Mesendoderm (in vitro differentiated cells): ENCODE measurements around the gene MAP4K5.
"Not testable (repeated sequence)": the region's sequence is repeated elsewhere in the genome, so short reads cannot be mapped to it uniquely, and the experiment has no call there.

Source experiments
- DNase-seq: peaks from one replicate; pipeline ENCODE4 v3.0.0; 2013
- H2AK5ac ChIP-seq: 2 replicates; pipeline ENCODE4 v1.6.1; 2013; ENCODE audit warnings: low read length, inconsistent platforms
- H2BK120ac ChIP-seq: 2 replicates; pipeline ENCODE4 v1.6.1; 2013; ENCODE audit warnings: low read depth, mild to moderate bottlenecking, low read length, moderate library complexity, mixed read lengths
- H2BK15ac ChIP-seq: replicated peaks from 2 replicates; pipeline ENCODE4 v1.6.1; 2013; ENCODE audit warnings: low read depth, mild to moderate bottlenecking, moderate library complexity
- H2BK5ac ChIP-seq: 2 replicates; pipeline ENCODE4 v1.6.1; 2013; ENCODE audit warnings: low read length, inconsistent platforms
- H3K18ac ChIP-seq: 2 replicates; pipeline ENCODE4 v1.6.1; 2013; ENCODE audit warnings: mild to moderate bottlenecking, low read length, mixed read lengths
- H3K23ac ChIP-seq: one replicate; pipeline ENCODE4 v1.6.1; 2013; ENCODE audit warnings: low read length
- H3K27ac ChIP-seq: 2 replicates; pipeline ENCODE4 v1.5.1; 2013; ENCODE audit warnings: low read depth, mild to moderate bottlenecking, inconsistent platforms, low read length, moderate library complexity
- H3K27me3 ChIP-seq: 2 replicates; pipeline ENCODE4 v1.6.1; 2013; ENCODE audit warnings: low read length, control low read depth, mild to moderate bottlenecking, inconsistent platforms; ENCODE audit not compliant: insufficient read depth, poor library complexity
- H3K36me3 ChIP-seq: 2 replicates; pipeline ENCODE4 v1.6.1; 2013; ENCODE audit warnings: low read length, inconsistent platforms; ENCODE audit not compliant: control insufficient read depth, insufficient read depth
- H3K4ac ChIP-seq: one replicate; pipeline ENCODE4 v1.6.1; 2013; ENCODE audit warnings: low read depth, mild to moderate bottlenecking, low read length, moderate library complexity
- H3K4me1 ChIP-seq: 2 replicates; pipeline ENCODE4 v1.6.1; 2013; ENCODE audit warnings: low read depth, low read length, inconsistent platforms; ENCODE audit not compliant: control insufficient read depth
- H3K4me2 ChIP-seq: 2 replicates; pipeline ENCODE4 v1.6.1; 2013; ENCODE audit warnings: low read length
- H3K4me3 ChIP-seq: 2 replicates; pipeline ENCODE4 v1.5.1; 2013; ENCODE audit warnings: mild to moderate bottlenecking, low read length
- H3K56ac ChIP-seq: one replicate; pipeline ENCODE4 v1.6.1; 2013; ENCODE audit warnings: low read length
- H3K79me1 ChIP-seq: 2 replicates; pipeline ENCODE4 v1.6.1; 2013; ENCODE audit warnings: low read length, inconsistent platforms
- H3K79me2 ChIP-seq: 2 replicates; pipeline ENCODE4 v1.6.1; 2013; ENCODE audit warnings: mild to moderate bottlenecking, low read length; ENCODE audit not compliant: control insufficient read depth, insufficient read depth
- H3K9ac ChIP-seq: 2 replicates; pipeline ENCODE4 v1.6.1; 2013; ENCODE audit warnings: low read length, inconsistent platforms
- H4K5ac ChIP-seq: one replicate; pipeline ENCODE4 v1.6.1; 2013; ENCODE audit warnings: low read length
- H4K8ac ChIP-seq: one replicate; pipeline ENCODE4 v1.6.1; 2013; ENCODE audit warnings: low read depth, mild to moderate bottlenecking, control low read depth, low read length, moderate library complexity
- WGBS: extraction: QIAGEN DNeasy Blood & Tissue Kit; methylation state at CpG from one replicate; pipeline ENCODE4 v1.1.7; 2013; ENCODE audit warnings: low lambda C conversion rate, missing lambda C conversion rate; ENCODE audit not compliant: insufficient coverage; ENCODE audit errors: extremely low coverage; 5-methylcytosine and 5-hydroxymethylcytosine counted together

Gene MAP4K5

DNA sequence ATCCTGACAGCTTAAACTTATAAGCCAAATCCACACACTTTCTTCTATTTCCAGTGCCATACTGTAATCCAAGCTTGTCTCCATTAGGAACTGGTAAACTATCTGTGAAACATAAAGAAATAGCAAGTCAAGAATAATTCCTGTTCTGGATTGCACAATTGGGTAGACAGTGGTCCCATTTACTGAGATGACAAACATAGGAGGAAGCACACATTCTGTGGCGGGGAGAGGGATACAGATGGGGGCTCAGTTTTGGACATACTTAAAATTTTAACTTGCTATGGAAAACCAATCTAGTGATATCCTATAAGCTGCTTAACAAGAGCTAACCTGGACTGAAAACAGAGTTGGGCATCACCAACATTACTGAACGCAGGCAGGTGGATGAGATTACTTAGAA lies 16.3 kb downstream of the MAP4K5 start:
- Histone ChIP-seq H3K79me1 (peaks cover 4% of the 10 kb centered on the region), H3K4me2 (no peak overlapping the region), H3K27ac (no peak overlapping the region), H3K4me3 (no peak overlapping the region), H3K56ac (no peak overlapping the region), H3K18ac (no peak overlapping the region), H3K23ac (no peak overlapping the region), H3K9ac (no peak overlapping the region), H3K79me2 (peaks cover 23% of the 10 kb centered on the region), H3K4me1 (no peaks in the 10 kb centered on the region), H2BK5ac (no peak overlapping the region), H3K27me3 (no peaks in the 10 kb centered on the region), H2BK120ac (no peak overlapping the region), H4K8ac (no peak overlapping the region), H2BK15ac (no peak overlapping the region), H3K4ac (no peak overlapping the region), H3K36me3 (no peaks in the 10 kb centered on the region), H4K5ac (no peak overlapping the region), H2AK5ac (no peak overlapping the region)
- DNase-seq: no peak
- WGBS: no CpG with 5 or more reads among the region's 2 CpGs

- Histone ChIP-seq H3K27me3 (no peaks in the 10 kb centered on the region), H2BK120ac (no peak overlapping the region), H3K23ac (no peak overlapping the region), H3K4ac (no peak overlapping the region), H2BK15ac (no peak overlapping the region), H3K4me3 (no peak overlapping the region), H3K4me2 (no peak overlapping the region), H3K9ac (no peak overlapping the region), H3K56ac (no peak overlapping the region), H3K27ac (no peak overlapping the region), H2BK5ac (no peak overlapping the region), H3K18ac (no peak overlapping the region), H4K8ac (no peak overlapping the region), H3K79me2 (peaks cover 13% of the 10 kb centered on the region), H3K4me1 (no peaks in the 10 kb centered on the region), H2AK5ac (no peak overlapping the region), H3K36me3 (no peaks in the 10 kb centered on the region), H3K79me1 (peaks cover 3% of the 10 kb centered on the region), H4K5ac (no peak overlapping the region)
- no CpG with 5 or more reads among the region's 4 CpGs for WGBS
- DNase-seq: no peak
Measured at GRCh38 chr14:50512463-50512862, 19.9 kb downstream of the MAP4K5 start.

GRCh38 chr14:50510157-50510556 lies 22.2 kb downstream of the MAP4K5 start:
- no peak overlapping the region for H2BK120ac ChIP-seq
- no peak overlapping the region for H3K18ac ChIP-seq
- H2BK15ac ChIP-seq: no peak overlapping the region
- no peak overlapping the region for H3K9ac ChIP-seq
- H3K27me3 ChIP-seq: no peaks in the 10 kb centered on the region
- H2BK5ac ChIP-seq: no peak overlapping the region
- H3K23ac ChIP-seq: no peak overlapping the region
- H2AK5ac ChIP-seq: no peak overlapping the region
- H3K36me3 ChIP-seq: no peaks in the 10 kb centered on the region
- no peak for DNase-seq
- H3K4ac ChIP-seq: no peak overlapping the region
- H3K4me1 ChIP-seq: no peaks in the 10 kb centered on the region
- peaks cover 4% of the 10 kb centered on the region for H3K79me2 ChIP-seq
- no peak overlapping the region for H3K27ac ChIP-seq
- no peak overlapping the region for H3K4me3 ChIP-seq
- WGBS: no CpG with 5 or more reads among the region's 7 CpGs
- H3K4me2 ChIP-seq: no peak overlapping the region
- H4K5ac ChIP-seq: no peak overlapping the region
- H3K79me1 ChIP-seq: peaks cover 3% of the 10 kb centered on the region
- no peak overlapping the region for H3K56ac ChIP-seq
- H4K8ac ChIP-seq: no peak overlapping the region

DNA sequence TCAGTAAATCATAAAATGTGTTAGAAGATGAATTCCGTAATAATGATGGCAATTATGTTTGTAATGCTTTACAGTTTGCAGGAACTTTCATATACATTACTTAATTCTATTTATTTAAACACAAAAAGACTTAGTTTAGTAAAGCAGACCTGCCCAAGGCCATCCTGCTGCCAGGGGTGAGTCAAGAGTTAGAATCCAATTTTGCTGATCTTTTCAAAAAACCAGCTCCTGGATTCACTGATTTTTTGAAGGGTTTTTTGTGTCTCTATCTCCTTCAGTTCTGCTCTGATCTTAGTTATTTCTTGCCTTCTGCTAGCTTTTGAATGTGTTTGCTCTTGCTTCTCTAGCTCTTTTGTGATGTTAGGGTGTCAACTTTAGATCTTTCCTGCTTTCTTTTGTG lies 25.3 kb downstream of the MAP4K5 start:
- not testable (repeated sequence) for H3K9ac ChIP-seq, H4K8ac ChIP-seq, H3K56ac ChIP-seq, H3K18ac ChIP-seq, H3K4ac ChIP-seq, H3K36me3 ChIP-seq, H2BK5ac ChIP-seq, H3K4me3 ChIP-seq, H3K79me2 ChIP-seq, H2BK15ac ChIP-seq, H3K27ac ChIP-seq, H2BK120ac ChIP-seq, H3K4me2 ChIP-seq, DNase-seq, H4K5ac ChIP-seq, H3K27me3 ChIP-seq, H3K4me1 ChIP-seq, H3K79me1 ChIP-seq, H2AK5ac ChIP-seq, H3K23ac ChIP-seq
- no CpG with 5 or more reads among the region's 1 CpG for WGBS

DNA sequence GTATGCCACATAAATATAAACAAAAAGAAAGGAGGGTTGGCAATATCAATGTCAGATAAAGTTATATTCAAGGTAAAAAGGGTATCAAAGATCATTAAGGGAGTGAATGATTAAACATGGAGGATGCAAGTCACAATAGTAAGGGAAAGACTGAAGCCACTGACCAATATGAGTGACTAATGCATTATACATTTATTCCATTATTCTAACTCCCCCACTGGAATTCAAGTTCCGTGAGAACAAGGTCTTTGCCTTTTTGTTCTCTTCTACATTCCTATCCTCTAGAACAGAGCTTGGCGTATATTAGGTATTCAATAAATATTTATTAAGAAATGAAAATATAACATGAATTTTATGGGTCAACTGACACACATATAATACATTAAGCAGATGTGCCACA lies 30.7 kb downstream of the MAP4K5 start:
- no CpG with 5 or more reads among the region's 2 CpGs for WGBS
- H3K18ac ChIP-seq: no peak overlapping the region
- H2BK5ac ChIP-seq: no peak overlapping the region
- no peak overlapping the region for H2AK5ac ChIP-seq
- H3K4me3 ChIP-seq: no peak overlapping the region
- no peak overlapping the region for H2BK15ac ChIP-seq
- H4K8ac ChIP-seq: no peak overlapping the region
- peaks cover 3% of the 10 kb centered on the region for H3K79me1 ChIP-seq
- H3K4me1 ChIP-seq: no peaks in the 10 kb centered on the region
- no peak overlapping the region for H3K4ac ChIP-seq
- no peaks in the 10 kb centered on the region for H3K79me2 ChIP-seq
- no peak overlapping the region for H3K27ac ChIP-seq
- H2BK120ac ChIP-seq: no peak overlapping the region
- no peak overlapping the region for H4K5ac ChIP-seq
- no peaks in the 10 kb centered on the region for H3K36me3 ChIP-seq
- no peak overlapping the region for H3K9ac ChIP-seq
- H3K56ac ChIP-seq: no peak overlapping the region
- no peaks in the 10 kb centered on the region for H3K27me3 ChIP-seq
- H3K23ac ChIP-seq: no peak overlapping the region
- DNase-seq: no peak
- H3K4me2 ChIP-seq: no peak overlapping the region

- Histone ChIP-seq H3K79me1 (peaks cover 2% of the 10 kb centered on the region), H2AK5ac (no peak overlapping the region), H3K4me3 (no peak overlapping the region), H3K27ac (no peak overlapping the region), H3K4me1 (no peaks in the 10 kb centered on the region), H3K79me2 (no peaks in the 10 kb centered on the region), H2BK120ac (no peak overlapping the region), H3K27me3 (no peaks in the 10 kb centered on the region), H2BK5ac (no peak overlapping the region), H4K8ac (no peak overlapping the region), H3K9ac (no peak overlapping the region), H3K4me2 (no peak overlapping the region), H4K5ac (no peak overlapping the region), H3K18ac (no peak overlapping the region), H2BK15ac (no peak overlapping the region), H3K36me3 (no peaks in the 10 kb centered on the region), H3K4ac (no peak overlapping the region), H3K56ac (no peak overlapping the region), H3K23ac (no peak overlapping the region)
- no peak for DNase-seq
- WGBS: no CpG with 5 or more reads among the region's 2 CpGs
Measured at GRCh38 chr14:50497351-50497750, 35.0 kb downstream of the MAP4K5 start.
